IMR-90 (cell line): ENCODE results near the gene DENND1B. TPM values are rescaled to one million over a fixed set of nuclear protein-coding genes. Genes with fewer than 3 reads are reported as not detected.

ENCODE experiments used
- ATAC-seq: fragments of 200-7000 bp; cut with Tn5 transposase; 2 replicates; pipeline ENCODE4 v1.9.1; 2020; ENCODE audit warnings: low read depth, mild to moderate bottlenecking, moderate library complexity
- BruUV-seq: library from RNA; stranded (reverse); fragments of 400-500 nt; replicated peaks from 2 replicates; lab custom pipeline; 2021; lab: Mats Ljungman, UMichigan
- CTCF ChIA-PET: fragments of 300-600 bp; formaldehyde crosslinking; extraction: SDS; loops from one replicate; lab custom pipeline; 2021; ENCODE audit warnings: antibody characterized with exemption; lab: Yijun Ruan, JAX
- POLR2A ChIA-PET: fragments of 300-600 bp; sonication (Branson Sonifier 250); formaldehyde crosslinking; loops from one replicate; lab custom pipeline; 2022; ENCODE audit warnings: antibody characterized with exemption; ENCODE audit not compliant: unreplicated experiment; lab: Charles Lee
- DNase-seq: peaks from one replicate; pipeline ENCODE4 v3.0.0; 2013
- H2AFZ ChIP-seq: replicated peaks from 2 replicates; pipeline ENCODE3; 2013; ENCODE audit warnings: low read length, mild to moderate bottlenecking; ENCODE audit not compliant: poor library complexity
- H2AK5ac ChIP-seq: 2 replicates; pipeline ENCODE4 v1.6.1; 2013; ENCODE audit warnings: low read depth, low read length, inconsistent platforms
- H2AK9ac ChIP-seq: replicated peaks from 2 replicates; pipeline ENCODE3; 2013; ENCODE audit warnings: mild to moderate bottlenecking, low read depth, low read length, moderate library complexity; ENCODE audit not compliant: poor library complexity
- H2BK120ac ChIP-seq: 2 replicates; pipeline ENCODE4 v1.6.1; 2013; ENCODE audit warnings: low read depth, low read length, inconsistent platforms
- H2BK15ac ChIP-seq: 3 replicates; pipeline ENCODE4 v1.6.1; 2013; ENCODE audit warnings: low read depth, low read length, inconsistent platforms
- H2BK20ac ChIP-seq: 2 replicates; pipeline ENCODE4 v1.6.1; 2013; ENCODE audit warnings: low read depth, mild to moderate bottlenecking, inconsistent platforms, low read length, moderate library complexity
- H2BK5ac ChIP-seq: 2 replicates; pipeline ENCODE4 v1.6.1; 2013; ENCODE audit warnings: mild to moderate bottlenecking, low read depth, low read length, inconsistent platforms; ENCODE audit not compliant: poor library complexity, severe bottlenecking
- H3K14ac ChIP-seq: replicated peaks from 2 replicates; pipeline ENCODE4 v1.6.1; 2013; ENCODE audit warnings: low read depth, low read length, inconsistent platforms
- H3K18ac ChIP-seq: 2 replicates; pipeline ENCODE4 v1.6.1; 2013; ENCODE audit warnings: low read depth, low read length, control low read depth
- H3K23ac ChIP-seq: 2 replicates; pipeline ENCODE4 v1.6.1; 2013; ENCODE audit warnings: low read depth, low read length, inconsistent platforms
- H3K27ac ChIP-seq: 2 replicates; pipeline ENCODE4 v1.5.1; 2013; ENCODE audit warnings: mild to moderate bottlenecking, control low read depth, low read length; ENCODE audit not compliant: insufficient read depth
- H3K27me3 ChIP-seq: 2 replicates; pipeline ENCODE4 v1.6.1; 2013; ENCODE audit warnings: low read length; ENCODE audit not compliant: control insufficient read depth, insufficient read depth
- H3K36me3 ChIP-seq: 2 replicates; pipeline ENCODE4 v1.6.1; 2013; ENCODE audit warnings: low read length, mixed read lengths; ENCODE audit not compliant: control insufficient read depth, insufficient read depth
- H3K4ac ChIP-seq: 2 replicates; pipeline ENCODE4 v1.6.1; 2013; ENCODE audit warnings: low read depth, low read length, inconsistent platforms
- H3K4me1 ChIP-seq: 2 replicates; pipeline ENCODE4 v1.6.1; 2013; ENCODE audit warnings: low read length, mixed read lengths; ENCODE audit not compliant: control insufficient read depth, insufficient read depth
- H3K4me2 ChIP-seq: 2 replicates; pipeline ENCODE4 v1.6.1; 2013; ENCODE audit warnings: low read depth, mild to moderate bottlenecking, control low read depth, low read length, moderate library complexity
- H3K4me3 ChIP-seq: 2 replicates; pipeline ENCODE4 v1.5.1; 2013; ENCODE audit warnings: low read depth, mild to moderate bottlenecking, control low read depth, low read length, moderate library complexity; ENCODE audit not compliant: insufficient read depth
- H3K56ac ChIP-seq: 2 replicates; pipeline ENCODE4 v1.6.1; 2013; ENCODE audit warnings: low read length, inconsistent platforms; ENCODE audit not compliant: insufficient read depth; ENCODE audit errors: extremely low read depth
- H3K79me1 ChIP-seq, 2 experiments: 2 replicates each; pipeline ENCODE4 v1.6.1; 2013; ENCODE audit warnings: low read length in 2 of 2, inconsistent platforms in 1 of 2, low read depth in 1 of 2
- H3K9ac ChIP-seq: 2 replicates; pipeline ENCODE4 v1.6.1; 2013; ENCODE audit warnings: low read depth, low read length, control low read depth
- H3K9me1 ChIP-seq: 2 replicates; pipeline ENCODE4 v1.6.1; 2013; ENCODE audit warnings: low read length, inconsistent platforms; ENCODE audit not compliant: insufficient read depth
- H3K9me3 ChIP-seq: 2 replicates; pipeline ENCODE4 v1.6.1; 2013; ENCODE audit warnings: low read length; ENCODE audit not compliant: control insufficient read depth, insufficient read depth
- H4K20me1 ChIP-seq: 2 replicates; pipeline ENCODE4 v1.6.1; 2013; ENCODE audit warnings: low read length, inconsistent platforms; ENCODE audit not compliant: insufficient read depth
- H4K5ac ChIP-seq: 2 replicates; pipeline ENCODE4 v1.6.1; 2013; ENCODE audit warnings: mild to moderate bottlenecking, low read depth, low read length, control low read depth
- H4K8ac ChIP-seq, 2 experiments: 2 replicates each; pipeline ENCODE4 v1.6.1; 2013; ENCODE audit warnings: low read depth in 2 of 2, low read length in 2 of 2, control low read depth in 1 of 2, inconsistent platforms in 1 of 2
- H4K91ac ChIP-seq: 2 replicates; pipeline ENCODE4 v1.6.1; 2013; ENCODE audit warnings: low read depth, low read length, inconsistent platforms; ENCODE audit not compliant: insufficient read depth
- CHD1 ChIP-seq: IDR thresholded peaks from 2 replicates; pipeline ENCODE4 v1.6.1; 2012; ENCODE audit warnings: low read depth, low read length, improper control_type of control experiment
- dilution Hi-C: fragments of 300-500 bp; cut with HindIII; formaldehyde crosslinking; loops from one replicate; pipeline ENCODE4 v1.14.3; 2018; ENCODE audit warnings: low sequenced_read_pairs; ENCODE audit not compliant: unreplicated experiment
- in situ Hi-C: fragments of 300-500 bp; cut with MboI; formaldehyde crosslinking; loops from 3 replicates; pipeline ENCODE4 v1.14.3; 2019; ENCODE audit warnings: low sequenced_read_pairs, inconsistent platforms, mixed read lengths
- intact Hi-C: fragments of 100-400 bp; cut with micrococcal nuclease; formaldehyde crosslinking; loops from 2 replicates; pipeline ENCODE4 v1.10.0; 2022
- polyA plus RNA-seq, 3 experiments: library from polyadenylated mRNA; depleted of rRNA; stranded (reverse); fragments of >200 nt; gene quantifications; 2 replicates each; pipeline ENCODE4 v1.2.3, GENCODE V29; 2012; ENCODE audit warnings: low replicate concordance in 1 of 3
- total RNA-seq: library from RNA; depleted of rRNA; stranded (reverse); fragments of >200 nt; gene quantifications from 2 replicates; pipeline ENCODE4 v1.2.3, GENCODE V29; 2012

Gene DENND1B
- total and polyA plus RNA-seq, 2 of the 4 experiments (the other 2 are of a cell fraction), result 4.0 to 24.2 TPM

GRCh38 chr1:197463142-197463541, 312.1 kb downstream of the DENND1B start:
- H4K20me1 ChIP-seq, result no peaks in the 10 kb centered on the region
- dilution Hi-C loops (no loop called here), intact Hi-C loops (no loop called here), in situ Hi-C loops (no loop called here)
- no peak overlapping the region for H3K14ac ChIP-seq
- POLR2A ChIA-PET, result no interaction called here
- no peak overlapping the region for H3K4me2 ChIP-seq
- no TSS peak for BruUV-seq
- H4K91ac ChIP-seq, result no peak overlapping the region
- H3K27me3 ChIP-seq, result peaks cover 1% of the 10 kb centered on the region; the same call in 1 of the 2 replicates
- no peak overlapping the region for H3K18ac ChIP-seq
- CTCF ChIA-PET, result no interaction called here
- DNase-seq, result no peak
- H3K9me3 ChIP-seq, result no peaks in the 10 kb centered on the region
- no peak overlapping the region for H4K5ac ChIP-seq
- no peak overlapping the region for H2BK20ac ChIP-seq
- H2AK9ac ChIP-seq, result no peak overlapping the region
- no peak overlapping the region for H3K56ac ChIP-seq
- no peak overlapping the region for H3K27ac ChIP-seq
- H2AK5ac ChIP-seq, result no peak overlapping the region
- no peak overlapping the region for H2BK15ac ChIP-seq
- no peaks in the 10 kb centered on the region for H3K79me1 ChIP-seq
- H3K9me1 ChIP-seq, result no peaks in the 10 kb centered on the region
- no peak overlapping the region for H2BK120ac ChIP-seq
- H3K4ac ChIP-seq, result no peak overlapping the region
- no peaks in the 10 kb centered on the region for H3K36me3 ChIP-seq
- no peak for TF ChIP-seq CHD1
- H2BK5ac ChIP-seq, result no peak overlapping the region
- no peak overlapping the region for H4K8ac ChIP-seq
- H3K4me3 ChIP-seq, result no peak overlapping the region
- H3K4me1 ChIP-seq, result no peaks in the 10 kb centered on the region
- no peak for ATAC-seq
- H3K23ac ChIP-seq, result no peak overlapping the region
- no peak overlapping the region for H3K9ac ChIP-seq
- H2AFZ ChIP-seq, result no peak overlapping the region
